GM12872 (cell line): Measurements from ENCODE around the gene UBE2L3.

Experiments
- TF ChIP-seq, protein P1 (sequence below): IDR thresholded peaks from 3 replicates; pipeline ENCODE4 v1.5.1; 2011; ENCODE audit warnings: low read depth, mild to moderate bottlenecking, low read length, moderate library complexity; ENCODE audit not compliant: insufficient read depth

The UBE2L3 gene

GRCh38 chr22:21594865-21595452 is 27.4 kb downstream of the UBE2L3 start:
- TF ChIP-seq, protein P1, sequence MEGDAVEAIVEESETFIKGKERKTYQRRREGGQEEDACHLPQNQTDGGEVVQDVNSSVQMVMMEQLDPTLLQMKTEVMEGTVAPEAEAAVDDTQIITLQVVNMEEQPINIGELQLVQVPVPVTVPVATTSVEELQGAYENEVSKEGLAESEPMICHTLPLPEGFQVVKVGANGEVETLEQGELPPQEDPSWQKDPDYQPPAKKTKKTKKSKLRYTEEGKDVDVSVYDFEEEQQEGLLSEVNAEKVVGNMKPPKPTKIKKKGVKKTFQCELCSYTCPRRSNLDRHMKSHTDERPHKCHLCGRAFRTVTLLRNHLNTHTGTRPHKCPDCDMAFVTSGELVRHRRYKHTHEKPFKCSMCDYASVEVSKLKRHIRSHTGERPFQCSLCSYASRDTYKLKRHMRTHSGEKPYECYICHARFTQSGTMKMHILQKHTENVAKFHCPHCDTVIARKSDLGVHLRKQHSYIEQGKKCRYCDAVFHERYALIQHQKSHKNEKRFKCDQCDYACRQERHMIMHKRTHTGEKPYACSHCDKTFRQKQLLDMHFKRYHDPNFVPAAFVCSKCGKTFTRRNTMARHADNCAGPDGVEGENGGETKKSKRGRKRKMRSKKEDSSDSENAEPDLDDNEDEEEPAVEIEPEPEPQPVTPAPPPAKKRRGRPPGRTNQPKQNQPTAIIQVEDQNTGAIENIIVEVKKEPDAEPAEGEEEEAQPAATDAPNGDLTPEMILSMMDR = no peak

GRCh38 chr22:21598302-21598701 is 30.8 kb downstream of the UBE2L3 start:
- TF ChIP-seq, protein P1 = no peak

DNA sequence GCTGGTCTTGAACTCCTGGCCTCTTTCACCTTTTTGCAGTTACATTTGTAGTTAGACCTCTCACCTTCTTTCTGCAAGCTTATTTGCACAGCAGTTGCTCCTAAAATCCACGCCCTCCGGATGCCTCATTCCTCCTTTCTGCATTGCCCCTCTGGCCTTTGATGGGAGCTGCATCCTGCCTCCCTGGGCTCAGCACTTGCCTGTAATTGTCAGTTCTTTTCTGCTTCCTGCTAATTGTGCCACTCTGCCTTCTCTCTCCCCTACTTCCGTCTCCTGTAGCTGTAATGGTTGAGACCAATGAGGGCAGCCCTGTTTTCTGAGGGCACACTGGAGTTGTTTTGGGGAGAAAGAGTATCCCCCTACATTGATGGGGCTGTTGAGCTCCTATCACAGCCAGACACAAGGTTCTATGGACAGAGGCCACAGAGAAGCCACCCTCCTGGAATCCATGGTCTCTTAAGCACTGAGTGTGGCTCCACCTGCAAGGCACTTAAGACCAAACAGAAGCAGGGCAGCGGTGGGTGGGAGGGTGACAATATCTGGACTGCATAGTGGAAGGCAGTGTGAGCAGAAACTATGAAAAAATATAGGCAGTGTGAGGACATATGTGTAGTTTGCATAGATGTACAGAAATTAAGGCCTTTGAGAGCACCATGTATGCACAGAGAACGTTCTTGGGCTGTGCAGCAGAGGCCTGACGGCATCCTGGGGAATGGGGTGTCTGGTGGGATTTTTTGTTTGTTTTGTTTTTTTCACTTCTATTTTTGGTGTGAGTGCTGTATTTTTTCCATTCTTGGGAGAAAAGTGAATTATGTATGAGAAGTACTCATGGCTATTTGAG is 31.8 kb downstream of the UBE2L3 start:
- TF ChIP-seq, protein P1 = no peak

DNA sequence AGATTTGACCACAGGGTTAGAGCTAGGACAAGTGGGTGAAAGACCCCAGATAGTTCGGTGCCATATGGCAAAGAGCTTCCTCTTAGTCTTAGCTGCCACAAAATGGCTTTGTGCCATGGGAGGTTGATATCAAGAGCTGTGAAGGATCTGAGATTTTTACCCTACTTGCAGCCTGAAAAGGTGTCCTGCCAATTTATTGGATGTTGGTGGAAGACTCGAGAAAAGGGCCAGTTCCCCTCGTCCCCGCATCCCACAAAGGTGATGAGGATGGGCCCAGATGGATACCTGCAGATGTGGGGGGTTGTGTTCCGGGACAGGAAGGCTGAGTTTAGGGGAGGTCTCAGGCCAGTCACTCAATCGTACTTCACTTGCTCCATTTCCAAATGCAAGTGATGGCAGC is 35.1 kb downstream of the UBE2L3 start:
- TF ChIP-seq, protein P1 = no peak

DNA sequence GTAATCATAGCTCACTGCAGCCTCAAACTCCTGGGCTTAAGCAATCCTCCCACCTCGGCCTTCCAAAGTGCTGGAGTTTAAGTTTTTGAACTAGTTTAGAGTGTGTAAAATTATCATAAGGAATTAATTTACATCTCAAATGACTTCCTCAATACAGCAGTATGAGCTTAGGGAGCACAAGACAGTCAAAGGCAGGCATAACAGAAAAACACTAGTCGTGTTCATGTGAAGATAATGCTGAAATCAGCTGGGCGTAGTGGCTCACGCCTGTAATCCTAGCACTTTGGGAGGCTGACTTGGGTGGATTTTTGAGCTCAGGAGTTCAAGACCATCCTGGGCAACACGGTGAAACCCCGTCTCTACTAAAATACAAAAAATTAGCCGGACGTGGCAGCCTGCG is 36.5 kb downstream of the UBE2L3 start:
- TF ChIP-seq, protein P1 = no peak

DNA sequence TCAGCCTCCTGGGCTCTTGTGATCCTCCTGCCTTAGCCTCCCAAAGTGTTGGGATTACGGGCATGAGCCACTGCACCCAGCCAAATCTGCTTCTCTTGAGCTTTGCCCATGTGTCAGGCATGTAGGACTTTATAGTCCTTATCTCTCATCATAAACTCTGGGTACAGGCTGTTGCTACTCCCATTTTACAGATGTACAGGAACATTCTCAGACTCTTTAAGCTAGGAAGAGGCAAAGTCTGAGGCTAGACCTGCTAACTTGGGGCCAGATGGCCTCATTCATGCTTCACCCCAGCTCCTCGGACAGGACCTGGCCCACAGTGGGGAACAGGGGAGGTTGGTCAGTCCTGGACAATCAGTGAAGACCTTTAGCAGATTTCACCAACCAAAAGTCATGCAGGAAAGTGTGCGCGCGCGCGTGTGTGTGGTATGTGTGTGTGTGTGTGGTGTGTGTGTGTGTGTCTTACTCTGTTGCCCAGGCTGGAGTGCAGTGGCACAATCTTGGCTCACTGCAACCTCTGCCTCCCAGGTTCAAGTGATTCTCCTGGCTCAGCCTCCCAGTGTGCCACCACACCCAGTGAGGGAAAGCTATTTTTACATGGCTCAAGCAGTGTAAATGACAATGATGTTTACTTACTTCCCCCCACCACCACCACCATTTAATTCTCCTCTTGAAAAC is 38.5 kb downstream of the UBE2L3 start:
- TF ChIP-seq, protein P1 = no peak

DNA sequence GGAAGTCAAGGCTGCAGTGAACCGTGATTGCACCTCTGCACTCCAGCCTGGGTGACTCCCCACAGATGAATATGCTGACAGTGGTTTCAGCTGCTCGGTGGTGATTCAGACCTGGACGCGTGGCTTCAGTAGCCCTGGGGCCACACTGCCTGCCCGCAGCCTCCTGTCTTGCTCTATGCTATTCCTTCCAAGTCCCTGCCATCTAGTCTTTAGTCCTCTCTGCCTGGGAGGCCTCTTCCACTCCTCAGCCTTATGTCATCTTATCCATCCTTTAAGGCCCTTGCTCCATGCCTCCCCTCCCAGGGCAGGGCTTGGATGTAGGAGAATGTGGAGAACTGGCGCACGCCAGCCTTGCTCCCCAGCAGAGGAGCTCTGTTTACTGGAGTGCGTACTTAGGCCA is 39.3 kb downstream of the UBE2L3 start:
- TF ChIP-seq, protein P1 = no peak
